ENCODE measurements around the gene FAM174C.

The FAM174C gene

GRCh38 chr19:1312767-1313694, 37.7 kb downstream of the FAM174C start:
- Histone ChIP-seq H3K4me3 (no peak overlapping the region), H3K27ac (no peak overlapping the region)
- no peak for DNase-seq (ENCODE audit: low spot score)
- TF ChIP-seq, protein P1, sequence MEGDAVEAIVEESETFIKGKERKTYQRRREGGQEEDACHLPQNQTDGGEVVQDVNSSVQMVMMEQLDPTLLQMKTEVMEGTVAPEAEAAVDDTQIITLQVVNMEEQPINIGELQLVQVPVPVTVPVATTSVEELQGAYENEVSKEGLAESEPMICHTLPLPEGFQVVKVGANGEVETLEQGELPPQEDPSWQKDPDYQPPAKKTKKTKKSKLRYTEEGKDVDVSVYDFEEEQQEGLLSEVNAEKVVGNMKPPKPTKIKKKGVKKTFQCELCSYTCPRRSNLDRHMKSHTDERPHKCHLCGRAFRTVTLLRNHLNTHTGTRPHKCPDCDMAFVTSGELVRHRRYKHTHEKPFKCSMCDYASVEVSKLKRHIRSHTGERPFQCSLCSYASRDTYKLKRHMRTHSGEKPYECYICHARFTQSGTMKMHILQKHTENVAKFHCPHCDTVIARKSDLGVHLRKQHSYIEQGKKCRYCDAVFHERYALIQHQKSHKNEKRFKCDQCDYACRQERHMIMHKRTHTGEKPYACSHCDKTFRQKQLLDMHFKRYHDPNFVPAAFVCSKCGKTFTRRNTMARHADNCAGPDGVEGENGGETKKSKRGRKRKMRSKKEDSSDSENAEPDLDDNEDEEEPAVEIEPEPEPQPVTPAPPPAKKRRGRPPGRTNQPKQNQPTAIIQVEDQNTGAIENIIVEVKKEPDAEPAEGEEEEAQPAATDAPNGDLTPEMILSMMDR (IDR thresholded peaks at IDR 0.05) = no peak

GRCh38 chr19:1313695-1314613, 38.6 kb downstream of the FAM174C start:
- TF ChIP-seq, protein P1 (IDR thresholded peaks at IDR 0.05) = no peak
- no peak for DNase-seq (ENCODE audit: low spot score)
- H3K4me3 ChIP-seq = no peak overlapping the region
- H3K27ac ChIP-seq = no peak overlapping the region

DNA sequence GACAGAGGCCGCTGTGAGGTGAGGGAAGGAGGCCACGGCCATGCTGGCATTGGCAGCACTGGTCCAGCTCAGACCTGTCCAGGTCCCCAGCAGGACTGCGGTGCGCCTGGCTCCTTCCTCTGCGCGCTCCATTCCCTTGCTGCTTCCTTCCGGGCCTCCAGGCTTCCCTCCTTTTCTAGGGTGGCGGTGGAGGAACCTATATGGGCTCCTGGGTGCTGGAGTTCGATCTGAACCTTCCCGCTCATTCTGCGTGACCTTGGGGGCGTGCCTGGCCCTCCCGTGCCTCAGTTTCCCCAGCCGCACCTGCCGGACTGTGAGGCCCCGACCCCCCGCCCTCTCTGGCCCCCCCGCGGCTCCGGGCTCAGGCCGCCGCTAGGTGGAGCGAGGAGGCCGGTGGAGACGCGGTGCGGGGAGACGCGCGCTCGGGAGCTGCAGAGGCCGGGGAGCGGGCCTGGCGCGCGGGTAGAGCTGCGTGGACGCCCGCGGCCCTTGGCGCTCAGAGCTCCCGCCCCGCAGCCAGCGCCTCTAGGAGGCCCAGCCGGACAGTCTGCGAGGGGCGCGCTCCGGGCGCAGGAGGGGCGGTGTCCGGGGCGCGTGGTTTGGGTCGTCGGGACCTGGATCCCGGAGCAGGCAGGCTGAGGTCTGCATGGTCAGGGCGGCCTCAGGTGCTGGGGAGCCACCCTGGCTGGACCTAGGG, 40.3 kb downstream of the FAM174C start:
- TF ChIP-seq, protein P1 (IDR thresholded peaks at IDR 0.05) = peak; percentile 19
- Histone ChIP-seq H3K27ac (no peak overlapping the region), H3K4me3 (peak overlapping the region; percentile 44)
- no peak for DNase-seq (ENCODE audit: low spot score)

DNA sequence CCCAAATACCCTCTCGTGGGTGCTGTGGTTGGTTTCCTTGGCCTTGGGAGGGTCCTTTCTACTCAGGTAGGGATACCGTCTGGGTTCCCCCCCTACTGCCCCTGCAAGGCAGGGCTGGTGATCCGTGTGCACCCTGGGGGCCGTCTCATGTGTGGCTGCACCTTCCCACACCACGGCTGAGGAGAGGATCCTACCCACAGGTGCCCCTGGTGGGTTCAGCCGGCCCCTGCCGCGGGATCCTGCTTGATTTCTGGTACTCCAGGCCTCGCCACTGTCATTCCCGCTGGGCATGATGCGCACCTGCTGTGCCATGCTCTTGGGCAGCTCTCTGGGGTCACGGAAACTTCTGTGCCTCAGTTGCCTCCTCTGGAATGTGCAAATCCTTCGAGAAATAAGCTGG, 41.1 kb downstream of the FAM174C start:
- TF ChIP-seq, protein P1 (IDR thresholded peaks at IDR 0.05) = no peak
- Histone ChIP-seq H3K4me3 (no peak overlapping the region), H3K27ac (no peak overlapping the region)
- DNase-seq (ENCODE audit: low spot score) = no peak

DNA sequence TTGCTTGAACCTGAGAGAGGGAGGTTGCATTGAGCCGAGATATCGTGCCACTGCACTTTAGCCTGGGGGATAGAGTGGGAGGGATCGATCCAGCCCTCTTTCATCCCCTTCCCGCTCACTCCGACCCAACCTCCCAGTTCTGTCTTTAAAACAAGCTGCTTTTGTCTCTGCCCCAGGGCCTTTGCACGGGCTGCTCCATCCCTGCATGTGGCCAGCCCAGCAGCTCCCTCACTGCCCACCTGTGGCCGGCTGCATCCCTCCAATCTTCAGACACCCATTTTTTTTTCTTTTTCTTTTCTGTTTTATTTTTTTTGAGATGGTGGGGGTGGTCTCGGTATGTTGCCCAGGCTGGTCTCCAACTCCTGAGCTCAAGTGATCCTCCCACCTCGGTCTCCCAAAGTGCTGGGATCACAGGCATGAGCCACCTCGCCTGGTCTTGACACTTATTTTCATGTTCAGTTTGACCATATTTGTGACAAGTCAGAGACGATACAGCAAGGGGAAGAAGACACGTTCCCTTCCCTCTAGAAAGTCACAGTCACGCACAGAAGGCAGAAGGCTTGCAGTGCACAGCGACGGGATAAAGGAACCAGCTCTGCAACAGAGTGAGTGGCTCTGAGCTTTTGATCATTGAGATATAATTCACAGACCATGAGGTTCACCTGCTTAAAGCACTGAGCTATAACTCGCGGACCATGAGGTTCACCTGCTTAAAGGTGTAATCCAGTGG, 42.1 kb downstream of the FAM174C start:
- DNase-seq (ENCODE audit: low spot score) = no peak
- TF ChIP-seq, protein P1 (IDR thresholded peaks at IDR 0.05) = no peak
- Histone ChIP-seq H3K27ac (no peak overlapping the region), H3K4me3 (no peak overlapping the region)
